22Rv1 (cell line): Measurements from ENCODE around the gene DENND4B.

ENCODE experiments used
- ZFX ChIP-seq: fragments of 450-650 bp; IDR thresholded peaks from 2 replicates; pipeline ENCODE4 v1.6.1; 2017; ENCODE audit warnings: antibody characterized with exemption, borderline replicate concordance
- TF ChIP-seq, protein P1 (sequence below): fragments of 450-650 bp; IDR thresholded peaks from 2 replicates; pipeline ENCODE4 v1.5.1; 2017; ENCODE audit warnings: mild to moderate bottlenecking

GRCh38 chr1:153953859-153954365 is 7.4 kb upstream of the DENND4B start:
- TF ChIP-seq, protein P1, sequence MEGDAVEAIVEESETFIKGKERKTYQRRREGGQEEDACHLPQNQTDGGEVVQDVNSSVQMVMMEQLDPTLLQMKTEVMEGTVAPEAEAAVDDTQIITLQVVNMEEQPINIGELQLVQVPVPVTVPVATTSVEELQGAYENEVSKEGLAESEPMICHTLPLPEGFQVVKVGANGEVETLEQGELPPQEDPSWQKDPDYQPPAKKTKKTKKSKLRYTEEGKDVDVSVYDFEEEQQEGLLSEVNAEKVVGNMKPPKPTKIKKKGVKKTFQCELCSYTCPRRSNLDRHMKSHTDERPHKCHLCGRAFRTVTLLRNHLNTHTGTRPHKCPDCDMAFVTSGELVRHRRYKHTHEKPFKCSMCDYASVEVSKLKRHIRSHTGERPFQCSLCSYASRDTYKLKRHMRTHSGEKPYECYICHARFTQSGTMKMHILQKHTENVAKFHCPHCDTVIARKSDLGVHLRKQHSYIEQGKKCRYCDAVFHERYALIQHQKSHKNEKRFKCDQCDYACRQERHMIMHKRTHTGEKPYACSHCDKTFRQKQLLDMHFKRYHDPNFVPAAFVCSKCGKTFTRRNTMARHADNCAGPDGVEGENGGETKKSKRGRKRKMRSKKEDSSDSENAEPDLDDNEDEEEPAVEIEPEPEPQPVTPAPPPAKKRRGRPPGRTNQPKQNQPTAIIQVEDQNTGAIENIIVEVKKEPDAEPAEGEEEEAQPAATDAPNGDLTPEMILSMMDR: no peak
- TF ChIP-seq ZFX: no peak
